Activated gamma-delta T cell (primary cell): Measurements from ENCODE around the gene SFT2D3.
A peak's percentile ranks its signal among the peaks of the same experiment; 100 is the strongest.

ENCODE experiments used
- DNase-seq: peaks from one replicate; lab custom pipeline; 2025; lab: John Stamatoyannopoulos, UW

Gene SFT2D3

GRCh38 chr2:127664065-127664894 lies 37.0 kb upstream of the SFT2D3 start:
- DNase-seq: no peak

- no peak for DNase-seq
Measured at GRCh38 chr2:127664895-127665225, 36.4 kb upstream of the SFT2D3 start.

GRCh38 chr2:127665267-127665893 lies 35.9 kb upstream of the SFT2D3 start:
- DNase-seq: no peak

GRCh38 chr2:127669056-127669455 lies 32.2 kb upstream of the SFT2D3 start:
- no peak for DNase-seq

GRCh38 chr2:127670055-127670956 lies 31.0 kb upstream of the SFT2D3 start:
- no peak for DNase-seq

- DNase-seq: no peak
Measured at GRCh38 chr2:127670957-127671290, 30.4 kb upstream of the SFT2D3 start.

- DNase-seq: no peak
Measured at GRCh38 chr2:127671557-127672302, 29.6 kb upstream of the SFT2D3 start.

GRCh38 chr2:127672341-127673224 lies 28.7 kb upstream of the SFT2D3 start:
- no peak for DNase-seq

- DNase-seq: no peak
Measured at GRCh38 chr2:127673291-127674069, 27.8 kb upstream of the SFT2D3 start.

GRCh38 chr2:127674241-127675209 lies 26.8 kb upstream of the SFT2D3 start:
- peak; percentile 22 for DNase-seq

GRCh38 chr2:127675331-127676261 lies 25.7 kb upstream of the SFT2D3 start, which contains the start of gene LIMS2:
LIMS2 (minus strand) TSS chr2:127675530; CDS start chr2:127675024, 506 bp downstream.
- no peak for DNase-seq

GRCh38 chr2:127676906-127677305 lies 24.4 kb upstream of the SFT2D3 start:
- no peak for DNase-seq

GRCh38 chr2:127678531-127678930 lies 22.8 kb upstream of the SFT2D3 start:
- DNase-seq: no peak

GRCh38 chr2:127678991-127679390 lies 22.3 kb upstream of the SFT2D3 start:
- DNase-seq: no peak

GRCh38 chr2:127679680-127680361 lies 21.5 kb upstream of the SFT2D3 start:
- no peak for DNase-seq

GRCh38 chr2:127680706-127681287 lies 20.5 kb upstream of the SFT2D3 start:
- DNase-seq: no peak
